ENCODE results near the gene PIP5K1C. TPM values are rescaled to one million over a fixed set of nuclear protein-coding genes. Genes with fewer than 3 reads are reported as not detected.
A peak's percentile ranks its signal among the peaks of the same experiment; 100 is the strongest.

The PIP5K1C gene
- total RNA-seq, 3 donors from 2014 or later (not counting 1 experiment from before 2014, with no cell fraction given): 35.0 to 49.2 (median 36.8) TPM

GRCh38 chr19:3692141-3693024 is 7.9 kb downstream of the PIP5K1C start:
- ATAC-seq: peak; percentile 66 to 73 (median 71)
- peak overlapping the region in 1 of 2 donors; percentile 5 for H3K27ac Mint-ChIP-seq

GRCh38 chr19:3691726-3692125 is 8.5 kb downstream of the PIP5K1C start:
- TF ChIP-seq, protein P1, sequence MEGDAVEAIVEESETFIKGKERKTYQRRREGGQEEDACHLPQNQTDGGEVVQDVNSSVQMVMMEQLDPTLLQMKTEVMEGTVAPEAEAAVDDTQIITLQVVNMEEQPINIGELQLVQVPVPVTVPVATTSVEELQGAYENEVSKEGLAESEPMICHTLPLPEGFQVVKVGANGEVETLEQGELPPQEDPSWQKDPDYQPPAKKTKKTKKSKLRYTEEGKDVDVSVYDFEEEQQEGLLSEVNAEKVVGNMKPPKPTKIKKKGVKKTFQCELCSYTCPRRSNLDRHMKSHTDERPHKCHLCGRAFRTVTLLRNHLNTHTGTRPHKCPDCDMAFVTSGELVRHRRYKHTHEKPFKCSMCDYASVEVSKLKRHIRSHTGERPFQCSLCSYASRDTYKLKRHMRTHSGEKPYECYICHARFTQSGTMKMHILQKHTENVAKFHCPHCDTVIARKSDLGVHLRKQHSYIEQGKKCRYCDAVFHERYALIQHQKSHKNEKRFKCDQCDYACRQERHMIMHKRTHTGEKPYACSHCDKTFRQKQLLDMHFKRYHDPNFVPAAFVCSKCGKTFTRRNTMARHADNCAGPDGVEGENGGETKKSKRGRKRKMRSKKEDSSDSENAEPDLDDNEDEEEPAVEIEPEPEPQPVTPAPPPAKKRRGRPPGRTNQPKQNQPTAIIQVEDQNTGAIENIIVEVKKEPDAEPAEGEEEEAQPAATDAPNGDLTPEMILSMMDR (IDR thresholded peaks at IDR 0.05): no peak
- peak overlapping the region in 1 of 2 donors; percentile 18 for H3K27ac Mint-ChIP-seq

More at GRCh38 chr19:3692141-3693024, 7.9 kb downstream of the PIP5K1C start:
- no peak overlapping the region for H3K4me3 Mint-ChIP-seq
- H3K36me3 Mint-ChIP-seq: no peaks in the 10 kb centered on the region
- H3K27me3 ChIP-seq (ENCODE audit: control insufficient read depth, insufficient read depth, low read length): no peaks in the 10 kb centered on the region
- intact Hi-C loops (cut with micrococcal nuclease): no loop called here
- TF ChIP-seq, protein P1 (IDR thresholded peaks at IDR 0.05): peak; percentile 56
- 94% methylated on average over 25 of the region's 25 CpGs for WGBS (ENCODE audit: insufficient coverage)
- no peaks in the 10 kb centered on the region for H3K9me3 ChIP-seq (ENCODE audit: control insufficient read depth, insufficient read depth, low read length)
- no peaks in the 10 kb centered on the region for H3K36me3 ChIP-seq (ENCODE audit: control insufficient read depth, insufficient read depth, low read length)
- DNase-seq: peak; percentile 56 to 73
- H3K4me1 Mint-ChIP-seq: peaks cover 21 to 67% of the 10 kb centered on the region in 2 donors
- H3K4me3 ChIP-seq (ENCODE audit: low read length): no peak overlapping the region
- H3K27me3 Mint-ChIP-seq (ENCODE audit: low read depth in 2 of 2): no peaks in the 10 kb centered on the region
- no peak overlapping the region for H3K27ac ChIP-seq (ENCODE audit: low read length)
- H3K9me3 Mint-ChIP-seq: no peaks in the 10 kb centered on the region
- peaks cover 16% of the 10 kb centered on the region for H3K4me1 ChIP-seq (ENCODE audit: control insufficient read depth, insufficient read depth, low read length)

GRCh38 chr19:3691372-3691716 is 8.9 kb downstream of the PIP5K1C start:
- intact Hi-C loops (cut with micrococcal nuclease): no loop called here
- H3K27ac Mint-ChIP-seq: peak overlapping the region in 1 of 2 donors; percentile 18

More at GRCh38 chr19:3691726-3692125, 8.5 kb downstream of the PIP5K1C start:
- intact Hi-C loops (cut with micrococcal nuclease): no loop called here
- no peaks in the 10 kb centered on the region for H3K9me3 Mint-ChIP-seq
- Histone ChIP-seq H3K4me1 (ENCODE audit: control insufficient read depth, insufficient read depth, low read length) (peaks cover 23% of the 10 kb centered on the region), H3K36me3 (ENCODE audit: control insufficient read depth, insufficient read depth, low read length) (no peaks in the 10 kb centered on the region), H3K27ac (ENCODE audit: low read length) (no peak overlapping the region), H3K9me3 (ENCODE audit: control insufficient read depth, insufficient read depth, low read length) (no peaks in the 10 kb centered on the region), H3K4me3 (ENCODE audit: low read length) (no peak overlapping the region), H3K27me3 (ENCODE audit: control insufficient read depth, insufficient read depth, low read length) (no peaks in the 10 kb centered on the region)
- no peaks in the 10 kb centered on the region for H3K27me3 Mint-ChIP-seq (ENCODE audit: low read depth in 2 of 2)
- DNase-seq (no peak), ATAC-seq (no peak)
- WGBS (ENCODE audit: insufficient coverage): 98% methylated on average over 18 of the region's 18 CpGs
- H3K4me1 Mint-ChIP-seq: peaks cover 27 to 67% of the 10 kb centered on the region in 2 donors
- no peak overlapping the region for H3K4me3 Mint-ChIP-seq
- H3K36me3 Mint-ChIP-seq: no peaks in the 10 kb centered on the region

More at GRCh38 chr19:3691372-3691716, 8.9 kb downstream of the PIP5K1C start:
- 92% methylated on average over 16 of the region's 16 CpGs for WGBS (ENCODE audit: insufficient coverage)
- Mint-ChIP-seq H3K9me3 (no peaks in the 10 kb centered on the region), H3K36me3 (no peaks in the 10 kb centered on the region), H3K4me3 (no peak overlapping the region), H3K27me3 (ENCODE audit: low read depth in 2 of 2) (no peaks in the 10 kb centered on the region), H3K4me1 (peaks cover 27 to 63% of the 10 kb centered on the region in 2 donors)
- Histone ChIP-seq H3K36me3 (ENCODE audit: control insufficient read depth, insufficient read depth, low read length) (no peaks in the 10 kb centered on the region), H3K4me1 (ENCODE audit: control insufficient read depth, insufficient read depth, low read length) (peaks cover 23% of the 10 kb centered on the region), H3K9me3 (ENCODE audit: control insufficient read depth, insufficient read depth, low read length) (no peaks in the 10 kb centered on the region), H3K27me3 (ENCODE audit: control insufficient read depth, insufficient read depth, low read length) (no peaks in the 10 kb centered on the region), H3K4me3 (ENCODE audit: low read length) (no peak overlapping the region), H3K27ac (ENCODE audit: low read length) (no peak overlapping the region)
- TF ChIP-seq, protein P1 (IDR thresholded peaks at IDR 0.05): no peak
- DNase-seq (no peak), ATAC-seq (no peak)
